Measurements from ENCODE around the gene PRKG2. TPM values are rescaled to one million over a fixed set of nuclear protein-coding genes. Genes with fewer than 3 reads are reported as not detected.

PRKG2 gene
- total and polyA plus RNA-seq, 10 of the 15 experiments (the other 5 are each of a cell fraction or from before 2014, with no cell fraction given): not detected

GRCh38 chr4:81062001-81062400, 153.0 kb downstream of the PRKG2 start:
- ChIA-PET SMC1A (ENCODE audit: uncharacterized antibody, unreplicated experiment) (interaction anchor here (0.6 to 1.5 kb wide), 4 partner anchors 23 to 1203 kb away, joined by 3 to 4 read pairs (median 4); no protein-coding TSS in a partner anchor), POLR2A (no interaction called here), CTCF (interaction anchor here (1.0 to 2.6 kb wide), 3 partner anchors 9 to 699 kb away, joined by 3 to 9 read pairs (median 4); no protein-coding TSS in a partner anchor), RAD21 (ENCODE audit: unreplicated experiment) (interaction anchor here (1.1 to 1.5 kb wide), 2 partner anchors 10 to 700 kb away, joined by 3 to 4 read pairs; no protein-coding TSS in a partner anchor)
- Histone ChIP-seq H3K79me2 (ENCODE audit: control insufficient read depth, insufficient read depth, low read length) (no peaks in the 10 kb centered on the region), H3K27ac (ENCODE audit: control insufficient read depth, insufficient read depth) (no peak overlapping the region), H2AFZ (ENCODE audit: control insufficient read depth, low read depth, low read length) (no peak overlapping the region), H3K9ac (ENCODE audit: control insufficient read depth, insufficient read depth, low read length) (no peak overlapping the region), H3K27me3 (replicated peaks in 1 of 2; ENCODE audit: control insufficient read depth in 2 of 2, insufficient read depth in 2 of 2, low read length in 1 of 2) (no peaks in the 10 kb centered on the region), H3K4me3 (no peak overlapping the region), H3K4me2 (ENCODE audit: control insufficient read depth, insufficient read depth) (no peak overlapping the region), H4K20me1 (ENCODE audit: control insufficient read depth, insufficient read depth) (no peaks in the 10 kb centered on the region), H3K9me3 (replicated peaks; ENCODE audit: control insufficient read depth, insufficient read depth, low read length) (no peaks in the 10 kb centered on the region), H3K36me3 (ENCODE audit: control insufficient read depth in 2 of 2, insufficient read depth in 2 of 2, low read length in 1 of 2) (no peaks in the 10 kb centered on the region), H3K4me1 (ENCODE audit: control insufficient read depth, insufficient read depth, low read length) (no peaks in the 10 kb centered on the region; the same call in 1 of the 2 replicates)
- no peak for ATAC-seq
- no peak for DNase-seq (ENCODE audit: low read depth, low spot score)
- in situ Hi-C loops (cut with MboI): loop anchor here (5.0 kb wide), 1 partner anchor 290 kb away; no protein-coding TSS in a partner anchor
- no peak for FAIRE-seq
- WGBS (ENCODE audit: insufficient coverage, insufficient replicate concordance, low lambda C conversion rate, missing lambda C conversion rate): 15% methylated on average over 1 of the region's 1 CpG
- intact Hi-C loops (cut with micrococcal nuclease; ENCODE audit: unreplicated experiment): no loop called here
- BruUV-seq (replicated peaks): no TSS peak
- TF ChIP-seq, protein P1, sequence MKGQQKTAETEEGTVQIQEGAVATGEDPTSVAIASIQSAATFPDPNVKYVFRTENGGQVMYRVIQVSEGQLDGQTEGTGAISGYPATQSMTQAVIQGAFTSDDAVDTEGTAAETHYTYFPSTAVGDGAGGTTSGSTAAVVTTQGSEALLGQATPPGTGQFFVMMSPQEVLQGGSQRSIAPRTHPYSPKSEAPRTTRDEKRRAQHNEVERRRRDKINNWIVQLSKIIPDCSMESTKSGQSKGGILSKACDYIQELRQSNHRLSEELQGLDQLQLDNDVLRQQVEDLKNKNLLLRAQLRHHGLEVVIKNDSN (IDR thresholded peaks at IDR 0.05; ENCODE audit: borderline replicate concordance, extremely low read length, insufficient read depth, low read depth, low read length): no peak
- TF ChIP-seq ZBTB4 (CRISPR knock-in tag; IDR thresholded peaks at IDR 0.05) (no peak), SIX5 (IDR thresholded peaks at IDR 0.05; ENCODE audit: low read depth, low read length, severe bottlenecking) (no peak)
